ENCODE measurements around the gene PLEKHG4B.

The PLEKHG4B gene

DNA sequence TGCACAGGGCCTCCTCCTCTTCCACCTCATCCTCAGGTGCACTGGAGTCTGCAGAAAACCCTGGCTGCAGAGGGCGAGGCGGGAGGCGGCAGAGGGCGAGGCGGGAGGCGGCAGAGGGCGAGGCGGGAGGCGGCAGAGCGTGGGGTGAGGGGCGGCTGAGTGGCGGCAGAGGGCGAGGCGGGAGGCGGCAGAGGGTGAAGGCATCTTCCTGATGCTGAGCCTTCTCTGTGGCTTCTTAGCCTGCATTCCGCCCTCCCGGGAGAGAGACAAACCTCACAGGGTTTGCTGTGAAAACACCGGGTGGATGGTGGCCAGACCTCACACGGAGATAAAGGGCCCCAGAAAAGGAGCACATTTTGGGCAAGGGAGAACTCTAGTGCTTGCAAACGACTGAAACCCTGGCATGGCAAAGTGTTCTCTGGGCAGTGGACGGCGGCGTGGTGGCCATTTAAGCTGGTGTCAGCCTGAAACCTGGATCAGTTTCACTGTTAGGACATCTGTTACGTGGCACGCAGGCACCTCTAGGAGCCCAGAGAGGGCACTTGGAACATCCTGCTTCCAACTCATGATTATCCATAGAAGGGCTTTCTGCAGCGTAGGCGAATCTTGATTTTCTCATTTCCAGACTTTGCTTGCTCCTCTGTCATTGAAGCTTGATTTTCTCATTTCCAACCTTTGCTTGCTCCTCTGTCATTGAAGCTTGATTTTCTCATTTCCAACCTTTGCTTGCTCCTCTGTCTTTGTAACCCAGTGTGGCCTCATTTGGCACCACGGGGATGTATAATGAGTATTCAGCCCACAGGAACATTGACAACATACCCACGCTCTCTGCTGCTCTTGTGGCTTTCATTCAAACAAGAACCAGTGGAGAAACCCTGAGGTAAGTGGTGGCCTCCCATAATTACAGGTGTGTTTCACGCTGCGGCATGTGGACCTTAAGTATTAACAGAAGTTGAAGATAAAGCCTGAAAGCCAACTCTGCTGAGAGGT, 16.3 kb upstream of the PLEKHG4B start:
- DNase-seq, result no peak

DNA sequence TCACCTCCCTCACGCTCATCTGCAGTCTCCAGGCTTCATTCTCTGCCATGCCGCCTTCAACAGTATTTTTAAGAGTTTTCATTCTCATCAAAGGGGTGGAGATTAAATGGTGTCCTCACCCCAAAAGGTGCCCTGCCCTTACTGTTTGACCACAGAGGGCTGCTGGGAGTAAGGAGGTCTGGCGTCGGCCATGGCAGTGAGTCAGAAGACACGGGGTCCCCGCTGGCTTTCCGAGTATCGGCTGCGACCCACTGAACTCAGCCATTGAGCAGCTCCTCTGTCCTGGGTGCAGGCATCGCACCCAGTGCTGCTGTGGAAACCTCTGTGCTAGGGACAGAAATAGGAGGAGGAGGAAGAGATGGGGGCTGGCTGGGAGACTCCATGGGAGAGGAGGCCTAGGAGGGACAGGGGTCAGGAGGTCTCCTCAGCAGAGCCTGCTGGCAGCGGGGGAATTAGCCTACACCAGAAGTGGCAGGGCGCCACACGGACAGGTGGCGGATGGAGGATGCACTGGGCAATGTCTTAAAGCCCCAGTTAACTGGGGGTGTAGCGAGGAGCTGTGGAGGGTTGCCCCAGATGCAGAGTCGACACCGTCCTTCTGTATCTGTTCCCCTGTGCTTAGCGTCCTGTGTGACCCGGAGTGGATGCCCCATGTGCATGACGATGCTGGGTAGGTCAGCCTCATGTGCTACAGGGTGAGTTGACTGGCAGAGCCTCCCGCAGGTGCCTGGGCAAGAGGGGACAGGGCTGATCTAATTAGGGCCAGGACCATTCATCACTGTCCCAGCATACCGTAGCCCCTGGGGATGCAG, 15.4 kb upstream of the PLEKHG4B start:
- no peak for DNase-seq

DNA sequence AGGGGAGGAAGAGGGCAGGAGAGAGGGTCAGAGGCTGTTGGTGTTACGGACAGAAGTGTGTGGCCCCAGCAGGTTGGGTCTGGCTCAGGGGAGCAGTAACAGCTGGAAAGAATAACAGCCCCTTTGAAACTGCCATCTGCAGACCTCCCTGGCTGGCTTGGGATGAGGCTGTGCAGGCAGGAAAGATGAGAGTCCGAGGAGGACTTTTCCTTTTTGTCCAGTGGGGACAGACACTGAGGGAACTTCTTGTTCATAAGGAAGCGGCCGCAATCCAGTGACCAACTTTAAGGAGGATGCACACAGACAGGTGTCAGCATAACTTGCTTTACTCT, 14.8 kb upstream of the PLEKHG4B start:
- no peak for DNase-seq

DNA sequence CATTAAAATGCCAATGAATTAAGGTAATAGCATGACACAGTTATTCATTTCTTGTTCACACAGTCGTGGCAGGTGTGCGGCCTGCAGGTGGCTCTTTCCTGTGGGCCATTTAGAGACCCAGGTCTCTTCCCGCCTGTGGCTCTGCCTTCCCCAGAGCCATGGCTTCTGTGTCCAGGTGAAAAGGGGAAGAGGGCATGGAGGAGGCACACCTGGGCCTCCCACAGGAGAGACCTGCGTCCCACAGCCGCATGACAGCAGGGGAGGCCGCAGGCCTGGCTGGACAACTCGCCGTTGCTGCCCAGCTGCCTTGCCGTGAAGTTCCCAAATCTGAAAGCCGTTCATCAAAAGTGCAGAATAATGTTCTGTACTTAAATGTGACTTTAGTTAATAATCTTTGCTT, 14.4 kb upstream of the PLEKHG4B start:
- no peak for DNase-seq

DNA sequence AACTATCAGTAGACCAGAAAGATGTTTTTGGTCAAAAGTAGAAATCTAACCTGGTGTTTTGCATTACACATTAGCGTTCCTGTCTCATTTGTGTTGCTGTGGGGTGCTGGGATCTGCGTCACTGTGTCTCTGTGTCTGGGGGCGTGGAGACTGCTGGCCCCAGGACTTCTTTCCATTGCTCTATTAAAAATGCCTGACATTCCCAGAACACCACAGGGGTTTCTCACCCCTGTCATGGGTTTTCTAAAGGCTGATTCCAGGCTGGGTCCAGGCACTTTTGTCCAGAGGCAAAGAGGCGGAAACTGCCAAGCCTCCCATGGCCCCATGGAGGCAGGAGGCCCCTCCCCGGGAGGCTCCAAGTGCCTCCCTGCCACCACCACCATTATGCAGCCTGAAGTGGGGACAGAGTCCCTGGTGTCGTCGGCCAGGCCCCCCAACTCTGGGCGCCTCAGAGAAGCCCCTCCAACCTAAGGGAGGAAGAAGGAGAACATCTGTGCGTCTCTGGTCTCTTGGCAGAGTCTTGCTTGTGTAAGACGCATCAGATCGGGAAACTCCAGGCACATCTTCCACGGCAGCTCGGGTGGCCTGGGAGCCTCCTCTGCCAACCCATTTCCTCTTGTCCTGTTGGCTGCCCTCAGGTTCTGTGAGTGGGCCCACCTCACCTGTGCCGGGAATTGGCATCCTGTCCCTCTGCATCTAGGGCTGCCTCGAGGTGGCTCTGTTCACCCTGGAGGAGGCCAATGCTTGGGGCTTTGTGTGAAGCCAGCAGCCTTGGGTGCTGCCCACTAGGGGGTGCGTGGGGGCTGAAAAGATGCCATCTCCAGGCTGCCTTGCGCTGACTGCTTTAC, 13.8 kb upstream of the PLEKHG4B start:
- DNase-seq, result peak; percentile 26

DNA sequence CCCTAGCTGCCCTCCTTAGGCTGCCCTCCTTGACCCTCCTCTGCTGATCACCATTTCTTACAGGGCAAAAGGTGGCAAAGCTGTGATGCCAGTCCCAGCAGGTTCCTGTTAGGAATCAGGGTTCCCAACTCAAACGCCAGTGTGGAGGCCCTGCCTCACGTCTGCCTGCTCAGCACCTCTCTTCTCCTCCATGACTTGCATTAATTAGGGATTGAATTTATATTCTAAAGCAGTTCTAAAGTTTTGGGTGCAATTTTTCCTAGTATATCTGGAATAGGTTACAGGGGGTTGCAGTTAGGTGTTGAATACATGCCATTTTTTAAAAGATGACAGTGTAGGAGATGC, 13.2 kb upstream of the PLEKHG4B start:
- no peak for DNase-seq

DNA sequence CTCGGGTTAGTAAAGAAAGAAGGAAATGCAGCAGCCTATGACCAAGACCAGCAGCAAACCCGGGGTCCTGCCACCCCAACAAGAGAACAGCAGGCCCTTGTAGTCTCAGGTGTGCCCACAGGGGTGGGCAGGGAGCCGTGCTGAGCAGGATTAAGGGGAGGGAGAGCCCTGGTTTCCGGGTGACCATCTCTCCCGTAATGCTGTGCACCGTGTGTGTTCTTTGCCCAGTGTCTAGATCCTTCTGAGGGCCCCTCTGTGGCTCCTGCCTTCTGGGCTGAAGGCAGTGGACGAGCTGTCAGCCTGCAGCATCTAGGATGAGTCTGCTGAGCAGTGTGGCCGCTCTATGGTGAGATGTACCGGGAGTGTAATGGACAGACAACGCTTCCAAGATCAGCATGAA, 12.7 kb upstream of the PLEKHG4B start:
- DNase-seq, result no peak

DNA sequence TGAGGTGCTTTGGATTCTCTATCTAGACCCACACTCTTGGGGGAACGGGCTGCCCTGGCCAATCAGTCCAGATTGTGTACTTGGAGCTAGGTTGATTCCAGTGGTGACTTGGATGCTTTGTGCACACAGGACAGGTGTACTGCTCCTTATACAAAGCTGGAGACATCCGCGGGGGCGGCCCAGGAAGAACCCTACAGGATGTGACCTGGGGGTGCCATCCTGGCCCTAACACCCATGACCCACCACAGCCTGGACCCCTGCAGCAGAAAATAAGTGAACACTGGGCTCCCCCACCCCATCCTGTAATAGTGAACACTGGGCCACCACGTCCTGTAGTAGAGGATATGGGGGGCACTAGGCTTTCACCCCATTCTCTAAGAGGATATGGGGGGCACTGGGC, 12.1 kb upstream of the PLEKHG4B start:
- DNase-seq, result no peak

DNA sequence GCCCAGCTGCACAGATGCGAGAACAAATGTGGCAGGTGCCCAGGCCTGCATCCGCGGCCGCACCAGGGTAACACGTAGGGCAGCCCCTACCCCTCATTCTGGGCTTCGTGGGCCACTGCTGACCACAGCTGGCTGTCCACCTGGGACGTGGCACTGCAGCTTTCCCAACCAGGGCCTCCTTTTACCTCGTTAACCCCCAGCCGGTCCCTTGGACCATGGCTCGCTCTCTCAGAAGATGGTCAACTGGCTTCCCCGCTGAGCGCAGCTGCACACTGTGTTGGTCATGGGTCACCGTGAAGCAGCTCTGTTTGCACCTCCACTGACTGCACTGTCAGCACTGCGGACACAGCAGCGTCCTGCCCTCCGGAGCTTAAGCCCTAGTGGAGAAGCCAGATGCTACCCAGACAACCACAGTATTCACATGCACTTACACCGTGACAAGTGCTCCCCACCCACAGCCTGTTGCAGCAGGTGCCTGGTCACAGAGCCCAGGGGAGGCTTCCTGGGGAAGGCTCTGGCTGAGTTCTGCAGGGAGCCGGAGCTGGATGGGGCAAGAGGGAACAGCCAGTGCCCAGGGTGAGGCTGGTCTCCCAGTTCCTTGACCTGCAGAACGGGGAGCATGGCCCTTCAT, 10.5 kb upstream of the PLEKHG4B start:
- no peak for DNase-seq

DNA sequence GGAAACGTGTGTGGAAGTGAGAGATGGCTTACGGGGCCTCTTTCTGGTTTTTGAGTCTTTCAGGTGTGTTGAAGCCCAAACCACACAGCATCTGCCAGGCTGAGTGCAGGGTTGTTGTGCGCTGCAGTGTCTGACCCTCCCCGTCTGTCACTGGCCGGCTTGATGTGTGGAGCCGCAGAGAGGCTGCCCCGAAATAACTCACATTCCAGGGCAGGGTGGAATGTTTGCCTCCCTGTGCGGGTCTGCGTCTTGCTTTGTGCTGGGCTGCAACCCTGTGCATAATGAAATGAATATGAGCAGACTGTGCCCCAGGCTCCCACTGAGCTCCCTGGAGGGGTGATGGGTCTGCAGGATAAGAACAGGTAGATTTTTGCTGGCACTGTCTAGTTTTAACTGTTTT, 9.9 kb upstream of the PLEKHG4B start:
- no peak for DNase-seq

DNA sequence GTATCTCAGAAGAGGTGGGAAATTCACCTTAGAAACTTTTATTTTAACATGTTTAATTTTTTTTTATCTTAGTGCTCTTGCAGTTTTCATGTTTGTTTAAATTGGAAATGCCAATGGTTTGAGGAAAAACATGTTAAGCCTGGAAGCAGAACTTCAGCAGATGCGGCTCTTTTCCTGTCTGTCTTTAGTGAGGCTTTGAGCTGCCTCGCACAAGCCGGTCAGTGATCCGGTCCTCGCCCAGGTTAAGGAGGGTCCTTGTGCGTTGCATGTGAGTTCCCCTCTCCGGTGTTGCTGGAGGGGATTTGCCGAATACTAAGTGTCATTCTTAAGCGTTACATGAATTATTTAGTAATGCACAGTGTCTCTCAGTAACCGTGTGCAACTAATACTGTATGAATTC, 9.4 kb upstream of the PLEKHG4B start:
- DNase-seq, result no peak

DNA sequence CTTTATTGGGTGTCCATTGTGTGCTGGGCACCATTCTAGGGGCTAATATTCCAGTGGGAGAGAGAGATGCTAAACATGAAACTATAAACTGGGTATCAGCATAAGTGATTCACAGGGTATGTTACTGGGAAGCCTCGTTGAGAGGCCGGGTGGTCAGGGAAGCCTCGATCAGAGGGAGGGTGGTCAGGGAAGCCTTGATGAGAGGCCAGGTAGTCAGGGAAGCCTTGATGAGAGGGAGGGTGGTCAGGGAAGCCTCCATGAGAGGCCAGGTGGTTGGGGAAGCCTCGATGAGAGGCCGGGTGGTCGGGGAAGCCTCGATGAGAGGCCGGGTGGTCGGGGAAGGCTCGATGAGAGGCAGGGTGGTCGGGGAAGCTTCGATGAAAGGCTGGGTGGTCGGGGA, 8.9 kb upstream of the PLEKHG4B start:
- DNase-seq, result no peak

DNA sequence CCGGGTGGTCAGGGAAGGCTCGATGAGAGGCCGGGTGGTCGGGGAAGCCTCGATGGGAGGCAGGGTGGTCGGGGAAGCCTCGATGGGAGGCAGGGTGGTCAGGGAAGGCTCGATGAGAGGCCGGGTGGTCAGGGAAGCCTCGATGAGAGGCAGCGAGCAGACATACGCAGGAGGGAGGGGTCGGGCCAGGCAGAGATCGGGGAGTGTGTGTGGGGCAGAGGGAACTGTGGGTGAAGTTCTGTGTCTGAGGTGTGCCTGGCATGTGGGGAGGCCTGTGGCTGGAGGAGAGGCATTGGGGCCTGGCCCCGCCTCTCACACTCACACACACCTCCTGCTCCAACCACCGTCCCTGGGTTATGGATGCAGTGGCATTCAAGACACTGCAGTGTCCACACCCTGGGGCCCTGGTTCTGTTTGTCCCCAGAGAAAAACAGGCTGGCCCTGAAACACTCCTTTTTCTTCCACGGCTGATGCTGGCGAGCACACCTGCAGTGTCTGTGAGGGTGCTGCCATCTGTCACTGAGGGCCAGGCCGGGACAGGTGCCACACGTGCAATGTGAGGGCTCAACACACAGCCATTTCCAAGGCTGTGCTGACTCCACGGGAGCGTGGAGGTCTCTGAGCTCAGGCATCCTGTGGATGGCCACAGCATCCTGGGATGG, 6.5 kb upstream of the PLEKHG4B start:
- no peak for DNase-seq

DNA sequence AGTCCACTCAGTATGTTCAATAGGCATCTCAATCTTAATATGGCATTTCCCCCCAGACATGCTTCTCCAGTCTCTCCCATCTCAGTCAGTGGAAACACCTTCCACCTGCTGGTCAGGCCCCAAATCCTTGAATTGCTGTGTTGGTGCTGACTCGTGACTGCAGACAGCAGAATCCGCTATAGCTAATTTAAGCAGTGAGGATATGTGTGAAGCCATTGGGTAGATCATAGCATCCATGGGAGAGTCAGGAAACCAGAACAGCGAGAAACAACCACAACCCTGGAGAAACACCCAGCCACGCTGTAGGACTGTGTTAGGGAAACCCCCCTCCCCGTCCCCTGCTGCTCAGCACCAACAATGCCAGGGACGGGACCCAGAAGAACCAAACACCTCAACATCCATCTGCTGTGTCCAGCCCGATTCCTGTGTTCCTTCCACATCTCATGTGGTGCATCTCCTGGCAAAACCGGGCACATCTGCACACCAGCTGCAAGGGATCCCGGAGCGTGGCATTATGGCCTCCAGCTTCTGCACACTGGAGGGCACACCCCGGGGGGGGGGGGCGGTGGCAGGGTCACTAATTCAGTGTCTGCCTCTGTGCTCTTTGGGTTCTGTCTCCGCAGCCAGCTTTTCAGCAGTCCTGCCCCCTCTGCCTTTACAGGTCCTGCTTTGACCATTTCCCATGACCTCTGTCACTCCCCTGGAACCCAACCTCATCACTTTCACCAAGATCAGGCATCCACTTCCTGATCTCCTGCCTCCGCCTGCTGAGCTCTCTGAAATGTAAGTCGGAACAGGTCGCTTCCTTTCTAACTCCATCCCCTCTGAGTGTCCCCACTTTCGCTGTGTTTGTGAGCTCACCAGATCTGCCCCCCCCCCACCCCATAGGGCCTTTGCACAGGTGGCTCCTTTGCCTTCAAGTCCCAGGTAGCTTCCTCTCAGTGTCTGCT, 2.4 kb upstream of the PLEKHG4B start:
- DNase-seq, result no peak

DNA sequence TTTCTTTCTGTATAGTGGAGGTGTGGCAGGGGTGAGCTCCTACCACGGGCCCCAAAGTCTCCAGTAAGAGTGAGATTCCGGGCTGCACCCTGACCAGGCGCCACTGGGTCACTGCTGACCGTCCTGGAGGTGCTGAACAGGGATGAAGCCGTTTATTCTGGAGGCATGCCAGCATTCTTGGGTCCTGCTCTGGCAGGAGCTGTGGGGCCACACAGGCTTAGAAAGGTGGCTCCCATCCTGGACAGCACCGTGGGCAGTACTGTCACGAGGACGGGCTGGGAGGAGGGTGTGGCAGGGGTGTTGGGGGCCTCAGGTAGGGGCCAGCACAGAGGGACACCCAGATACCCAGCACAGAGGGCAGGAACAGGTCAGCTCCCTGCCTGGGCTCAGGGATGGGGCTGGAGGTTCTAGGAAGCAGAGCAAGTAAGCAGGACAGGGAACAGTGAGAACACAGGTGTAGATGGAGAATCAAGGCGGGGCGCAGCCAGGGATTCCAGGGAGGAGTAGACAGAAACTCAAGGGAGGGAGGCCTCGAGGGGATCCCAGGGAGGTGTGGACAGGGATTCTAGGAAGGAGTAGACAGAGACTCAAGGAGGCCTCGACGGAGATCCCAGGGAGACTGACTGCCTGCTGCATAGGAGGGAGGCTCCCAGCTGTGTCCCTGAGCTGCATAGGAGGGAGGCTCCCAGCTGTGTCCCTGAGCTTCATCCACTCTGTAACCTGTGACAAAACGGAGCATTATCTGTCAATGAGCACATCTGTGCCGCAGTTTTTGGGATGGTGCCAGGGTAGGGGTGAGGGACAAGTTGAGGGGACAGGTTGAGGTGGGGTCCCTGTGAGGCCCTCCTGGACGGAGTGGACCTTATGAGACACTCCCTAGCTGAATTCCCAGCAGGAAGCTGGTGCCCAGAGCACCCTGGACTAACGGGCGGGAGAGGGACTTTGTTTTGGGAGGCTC, 1.1 kb upstream of the PLEKHG4B start:
- DNase-seq, result no peak

DNA sequence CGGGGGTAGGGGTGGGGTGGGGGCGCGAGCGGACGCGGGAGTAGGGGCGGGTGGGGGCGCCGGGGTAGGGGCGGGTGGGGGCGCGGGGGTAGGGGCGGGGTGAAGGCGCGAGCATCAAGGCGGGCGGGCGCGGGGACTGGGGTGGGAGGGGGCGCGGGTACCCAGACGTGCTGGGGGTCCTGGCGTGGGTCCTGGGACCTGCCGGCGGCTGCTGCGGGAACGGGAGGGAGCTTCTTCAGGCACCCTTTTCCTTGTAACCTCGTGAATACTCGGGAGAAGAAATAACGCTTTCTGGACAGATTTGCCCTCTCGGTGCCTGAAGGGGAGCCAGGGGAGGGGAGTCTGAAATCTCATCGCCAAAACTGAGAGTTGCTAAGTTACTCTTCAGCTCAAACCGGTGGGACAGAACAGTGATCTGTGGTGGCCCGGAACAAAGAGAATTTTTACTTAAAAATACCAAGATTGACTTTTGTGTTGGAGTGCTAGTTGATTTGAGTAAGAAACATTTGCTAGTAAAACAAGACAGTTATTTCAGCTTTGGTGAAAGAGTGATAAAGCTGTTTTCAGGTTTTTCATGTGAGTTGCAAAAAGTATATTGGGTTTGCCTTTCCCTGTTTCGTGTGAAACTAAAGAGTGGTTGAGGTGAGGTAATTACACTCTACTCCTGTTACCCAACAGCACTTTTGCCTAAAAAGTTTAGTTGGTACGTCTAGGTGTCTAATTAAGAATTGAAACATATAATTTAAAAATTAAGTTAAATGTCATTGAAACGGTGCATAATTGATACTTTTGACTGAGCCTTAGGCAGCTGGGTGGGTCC, 643 bp downstream of the PLEKHG4B start:
- DNase-seq, result no peak

DNA sequence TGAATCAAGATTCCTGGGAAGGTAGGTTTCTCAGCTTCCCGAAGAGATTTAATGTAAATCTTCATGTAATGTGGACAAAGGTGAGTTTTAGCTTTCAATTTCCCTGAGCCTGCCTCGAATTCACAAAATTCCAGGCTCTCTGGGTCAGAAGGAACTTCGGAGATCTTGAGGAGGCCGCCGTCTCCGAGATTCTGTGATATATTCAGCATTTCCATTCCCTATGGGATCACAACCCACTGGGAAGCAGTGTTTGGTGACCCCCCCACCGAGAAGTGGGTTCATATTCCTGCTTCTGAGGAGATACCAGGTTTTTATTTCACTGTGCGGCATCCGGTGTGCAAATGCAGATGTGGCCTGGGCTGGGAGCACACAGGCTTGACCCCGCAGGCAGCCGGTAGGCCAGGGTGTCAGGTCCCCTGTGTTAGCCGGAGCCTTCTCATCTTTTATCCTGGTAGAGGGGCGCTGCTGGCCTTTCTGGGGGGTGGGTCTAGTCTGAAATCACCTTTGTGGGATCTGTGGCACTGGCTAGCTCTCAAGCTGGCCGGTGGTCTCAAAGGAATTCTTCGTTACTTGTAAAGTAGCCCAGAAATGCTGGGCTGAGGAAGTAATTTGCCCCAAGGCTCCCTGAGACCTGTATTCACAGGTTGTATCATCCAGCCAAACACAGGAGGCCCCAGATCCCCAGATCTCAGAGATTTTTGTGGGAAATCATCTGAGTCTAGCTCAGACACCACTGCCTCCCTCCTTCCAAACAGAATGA, 1.4 kb downstream of the PLEKHG4B start:
- no peak for DNase-seq

All from stimulated activated CD4-positive, alpha-beta T cell treated with anti-CD3 and anti-CD28 coated beads, Interleukin-1b, Interleukin-23, amount 100 ng/mL, for 48 hours (primary cell).